Mucosa of stomach (tissue), 1 donor: ENCODE results near the gene AP1S3.
A peak's percentile ranks its signal among the peaks of the same experiment; 100 is the strongest.
"Not testable (repeated sequence)": the region's sequence is repeated elsewhere in the genome, so short reads cannot be mapped to it uniquely, and the experiment has no call there.

Source experiments
- H3K27me3 ChIP-seq: one replicate; pipeline ENCODE4 v1.7.0; 2013; ENCODE audit warnings: mild to moderate bottlenecking, low read length; ENCODE audit not compliant: control insufficient read depth, insufficient read depth
- H3K36me3 ChIP-seq: one replicate; pipeline ENCODE4 v1.7.0; 2013; ENCODE audit warnings: low read length; ENCODE audit not compliant: control insufficient read depth, insufficient read depth
- H3K4me1 ChIP-seq: one replicate; pipeline ENCODE4 v1.7.0; 2013; ENCODE audit warnings: mild to moderate bottlenecking, low read length; ENCODE audit not compliant: control insufficient read depth, insufficient read depth
- H3K4me3 ChIP-seq: one replicate; pipeline ENCODE4 v1.7.0; 2013; ENCODE audit warnings: low read length
- H3K9ac ChIP-seq: one replicate; pipeline ENCODE4 v1.7.0; 2013; ENCODE audit warnings: mild to moderate bottlenecking, low read length, moderate library complexity
- H3K9me3 ChIP-seq: one replicate; pipeline ENCODE4 v1.7.0; 2013; ENCODE audit warnings: mild to moderate bottlenecking, low read length, moderate library complexity; ENCODE audit not compliant: control insufficient read depth
- donor health status: Pancreatic carcinoma.

AP1S3 gene

DNA sequence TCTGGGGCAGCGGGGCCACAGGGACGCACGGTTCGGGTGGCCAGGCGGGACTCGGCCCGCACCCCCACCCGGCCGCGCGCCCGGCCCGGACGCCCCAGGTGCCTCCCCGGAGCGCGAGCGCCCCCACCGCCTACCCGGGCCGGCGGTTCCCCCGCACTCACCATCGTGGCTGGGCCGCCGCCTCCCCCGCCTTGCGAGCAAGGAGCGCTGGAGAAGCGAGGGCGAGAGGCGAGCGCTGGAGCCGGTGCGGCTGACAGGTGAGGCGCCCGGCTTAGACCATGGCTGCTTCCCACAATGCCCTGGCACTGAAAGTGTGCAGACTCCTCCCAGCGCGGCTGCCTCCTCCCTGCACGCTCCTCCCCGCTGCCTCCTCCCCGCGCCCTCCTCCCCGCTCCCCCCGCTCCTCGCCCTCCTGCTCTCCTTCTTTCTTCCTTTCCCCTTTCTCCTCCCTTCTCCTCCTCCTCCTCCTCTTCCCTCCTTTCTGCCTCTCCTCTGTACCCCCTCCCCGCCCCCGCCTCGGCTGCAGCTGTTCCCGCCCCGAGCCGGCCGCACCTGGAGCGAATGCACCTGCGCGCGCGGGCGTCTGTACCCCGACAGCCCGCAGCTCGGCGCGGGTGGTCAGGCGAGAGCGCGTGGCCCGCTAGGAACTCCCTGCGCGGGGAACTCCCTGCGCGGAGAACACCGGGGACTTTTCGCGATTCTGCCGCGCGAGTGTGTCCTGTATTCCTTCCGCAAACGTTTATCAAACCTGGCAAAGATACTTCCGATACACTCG lies at the start of gene AP1S3:
AP1S3 (minus strand) TSS at position 296 of the 775 bp plus-strand sequence; CDS start at position 164, 132 bp downstream.
- Histone ChIP-seq H3K27me3 (no peaks in the 10 kb centered on the region), H3K36me3 (no peaks in the 10 kb centered on the region), H3K9me3 (no peaks in the 10 kb centered on the region), H3K4me3 (peak within 1 kb of the TSS; percentile 60), H3K4me1 (peaks cover 28% of the 10 kb centered on the region), H3K9ac (peak within 1 kb of the TSS; percentile 87)

DNA sequence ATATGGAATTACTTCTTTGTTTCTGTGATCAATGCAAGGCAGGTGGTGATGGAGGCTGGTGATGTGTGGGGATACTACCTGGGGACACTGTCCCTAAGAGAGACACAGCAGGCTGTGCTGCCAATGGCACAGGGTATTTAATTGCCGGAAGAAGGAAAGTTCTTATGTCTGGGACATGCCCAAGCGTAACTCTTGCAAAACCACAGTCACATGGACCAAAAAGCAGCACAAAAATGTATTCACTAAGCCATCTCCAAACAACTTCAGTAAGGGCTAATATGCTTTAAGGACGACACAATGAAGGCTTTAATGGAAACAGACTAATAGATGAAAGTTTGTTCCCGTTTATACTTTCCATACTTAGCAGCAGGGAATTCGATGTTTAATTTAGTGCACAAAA lies 49.7 kb upstream of the AP1S3 start:
- H3K36me3 ChIP-seq = no peaks in the 10 kb centered on the region

DNA sequence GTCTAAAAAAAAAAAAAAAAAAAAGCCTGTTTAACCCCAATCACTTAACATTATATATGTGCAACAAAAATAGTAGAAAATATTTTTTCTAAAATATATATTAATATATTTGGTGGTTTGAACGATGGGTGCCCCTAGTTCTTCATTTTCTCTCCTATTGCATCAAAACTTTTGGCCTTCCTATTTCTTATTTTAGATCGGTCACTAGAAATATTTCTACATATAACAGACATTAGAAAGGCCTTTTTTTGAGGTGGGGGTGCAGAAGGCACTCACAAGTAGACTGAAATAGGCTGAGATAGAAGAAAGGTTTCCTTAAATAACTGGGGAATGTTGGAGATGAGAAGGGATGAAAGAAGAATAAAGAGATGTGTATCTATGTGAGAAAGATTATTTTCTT lies 49.3 kb upstream of the AP1S3 start:
- no peak overlapping the region for H3K4me3 ChIP-seq
- no peak overlapping the region for H3K9ac ChIP-seq
- no peaks in the 10 kb centered on the region for H3K27me3 ChIP-seq
- no peaks in the 10 kb centered on the region for H3K36me3 ChIP-seq
- no peaks in the 10 kb centered on the region for H3K4me1 ChIP-seq
- no peaks in the 10 kb centered on the region for H3K9me3 ChIP-seq

More for the DNA sequence above, 49.7 kb upstream of the AP1S3 start:
- Histone ChIP-seq H3K9ac (no peak overlapping the region), H3K9me3 (no peaks in the 10 kb centered on the region), H3K4me3 (no peak overlapping the region), H3K27me3 (no peaks in the 10 kb centered on the region), H3K4me1 (no peaks in the 10 kb centered on the region)

- Histone ChIP-seq H3K4me3 (no peak overlapping the region), H3K27me3 (no peaks in the 10 kb centered on the region), H3K9ac (no peak overlapping the region), H3K4me1 (no peaks in the 10 kb centered on the region), H3K36me3 (no peaks in the 10 kb centered on the region), H3K9me3 (no peaks in the 10 kb centered on the region)
Observed at GRCh38 chr2:223884399-223884798, 47.0 kb upstream of the AP1S3 start.

DNA sequence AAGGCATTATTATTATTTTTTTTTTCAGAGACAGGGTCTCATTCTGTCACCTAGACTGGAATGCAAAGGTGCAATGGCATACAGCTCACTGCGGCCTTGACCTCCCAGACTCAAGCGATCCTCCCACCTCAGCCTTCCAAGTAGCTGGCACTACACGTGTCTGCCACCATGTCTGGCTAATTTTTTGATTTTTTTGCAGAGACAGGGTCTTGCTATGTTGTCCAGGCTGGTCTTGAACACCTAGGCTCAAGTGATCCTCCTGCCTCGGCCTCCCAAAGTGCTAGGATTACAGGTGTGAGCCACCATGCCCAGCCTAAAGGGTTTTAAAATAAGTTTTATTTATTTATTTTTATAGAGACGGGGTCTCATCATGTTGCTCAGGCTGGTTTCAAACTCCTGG lies 45.3 kb upstream of the AP1S3 start:
- Histone ChIP-seq H3K9me3 (no peaks in the 10 kb centered on the region), H3K4me1 (no peaks in the 10 kb centered on the region), H3K36me3 (no peaks in the 10 kb centered on the region), H3K9ac (no peak overlapping the region), H3K4me3 (no peak overlapping the region), H3K27me3 (no peaks in the 10 kb centered on the region)

DNA sequence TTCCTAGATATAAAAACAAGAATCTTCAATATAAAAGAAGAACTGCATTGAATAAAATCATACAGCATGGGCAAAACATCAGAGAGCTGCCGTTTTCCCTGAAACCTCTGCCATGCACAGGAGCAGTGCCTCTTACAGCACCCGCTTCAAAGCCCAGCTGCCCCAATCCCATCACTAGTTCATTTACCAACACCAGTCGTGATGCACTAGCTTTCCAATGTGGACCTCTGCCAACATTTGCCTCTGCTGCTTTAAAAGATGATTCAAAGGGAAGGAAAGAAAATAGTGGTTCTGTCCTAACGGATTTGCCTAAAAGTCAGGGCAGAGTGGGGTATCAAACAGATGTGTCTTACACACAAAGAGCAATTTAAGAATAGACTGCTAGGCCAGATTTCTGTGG lies 43.4 kb upstream of the AP1S3 start:
- H3K9me3 ChIP-seq = no peaks in the 10 kb centered on the region
- no peak overlapping the region for H3K4me3 ChIP-seq
- H3K4me1 ChIP-seq = no peaks in the 10 kb centered on the region
- no peaks in the 10 kb centered on the region for H3K36me3 ChIP-seq
- no peak overlapping the region for H3K9ac ChIP-seq
- H3K27me3 ChIP-seq = no peaks in the 10 kb centered on the region

- H3K27me3 ChIP-seq = no peaks in the 10 kb centered on the region
- H3K9ac ChIP-seq = no peak overlapping the region
- H3K36me3 ChIP-seq = no peaks in the 10 kb centered on the region
- no peaks in the 10 kb centered on the region for H3K9me3 ChIP-seq
- H3K4me3 ChIP-seq = no peak overlapping the region
- H3K4me1 ChIP-seq = no peaks in the 10 kb centered on the region
Observed at GRCh38 chr2:223877721-223878410, 40.5 kb upstream of the AP1S3 start.

GRCh38 chr2:223873672-223874071 lies 36.3 kb upstream of the AP1S3 start:
- no peaks in the 10 kb centered on the region for H3K27me3 ChIP-seq
- H3K9ac ChIP-seq = no peak overlapping the region
- no peaks in the 10 kb centered on the region for H3K4me1 ChIP-seq
- H3K36me3 ChIP-seq = no peaks in the 10 kb centered on the region
- no peaks in the 10 kb centered on the region for H3K9me3 ChIP-seq
- no peak overlapping the region for H3K4me3 ChIP-seq

- H3K27me3 ChIP-seq, H3K4me1 ChIP-seq, H3K4me3 ChIP-seq, H3K36me3 ChIP-seq, H3K9me3 ChIP-seq, H3K9ac ChIP-seq: not testable (repeated sequence)
Observed at GRCh38 chr2:223872772-223873171, 35.4 kb upstream of the AP1S3 start.

DNA sequence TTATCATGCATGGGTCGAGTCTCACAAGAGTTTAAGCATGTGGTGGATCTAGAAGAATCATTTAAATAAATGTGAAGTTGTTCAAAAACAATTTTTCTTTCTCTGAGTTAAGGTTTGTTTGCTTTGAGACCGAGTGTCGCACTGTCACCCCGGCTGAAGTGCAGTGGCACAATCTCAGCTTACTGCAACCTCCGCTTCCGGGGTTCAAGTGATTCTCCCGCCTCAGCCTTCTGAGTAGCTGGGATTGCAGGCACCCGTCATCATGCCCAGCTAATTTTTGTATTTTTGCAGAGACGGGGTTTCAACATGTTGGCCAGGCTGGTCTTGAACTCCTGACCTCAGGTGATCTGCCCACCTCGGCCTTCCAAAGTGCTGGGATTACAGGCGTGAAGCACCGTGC lies 34.3 kb upstream of the AP1S3 start:
- not testable (repeated sequence) for H3K4me1 ChIP-seq, H3K9me3 ChIP-seq, H3K27me3 ChIP-seq, H3K4me3 ChIP-seq, H3K9ac ChIP-seq, H3K36me3 ChIP-seq

- no peaks in the 10 kb centered on the region for H3K4me1 ChIP-seq
- no peaks in the 10 kb centered on the region for H3K9me3 ChIP-seq
- H3K36me3 ChIP-seq = no peaks in the 10 kb centered on the region
- no peak overlapping the region for H3K4me3 ChIP-seq
- no peak overlapping the region for H3K9ac ChIP-seq
- H3K27me3 ChIP-seq = no peaks in the 10 kb centered on the region
Observed at GRCh38 chr2:223870840-223871611, 33.6 kb upstream of the AP1S3 start.

DNA sequence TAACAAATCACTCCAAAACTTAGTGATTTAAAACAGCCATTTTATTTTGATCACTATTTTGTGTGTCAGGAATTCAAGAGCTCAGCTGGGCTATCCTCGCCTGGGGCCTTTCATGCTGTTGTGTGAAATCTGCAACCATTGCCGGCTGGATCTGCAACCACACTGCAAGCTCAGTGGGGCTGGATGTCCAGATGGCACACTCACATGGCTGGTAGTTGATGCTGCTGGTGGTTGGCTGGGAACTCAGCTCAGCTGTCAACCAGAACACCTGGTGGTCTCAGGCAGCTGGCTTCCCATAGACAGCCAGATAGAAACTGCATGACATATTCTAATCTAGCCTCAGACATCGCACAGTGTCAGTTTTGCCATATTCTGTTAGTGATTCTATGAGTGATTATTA lies 30.6 kb upstream of the AP1S3 start:
- Histone ChIP-seq H3K9ac (no peak overlapping the region), H3K4me1 (peaks cover 8% of the 10 kb centered on the region), H3K36me3 (no peaks in the 10 kb centered on the region), H3K4me3 (no peak overlapping the region), H3K27me3 (no peaks in the 10 kb centered on the region), H3K9me3 (no peaks in the 10 kb centered on the region)
